NCI-H2227 (cell line): ENCODE results near the gene CRCP.

Source experiments
- DNase-seq: peaks from one replicate; lab custom pipeline; 2025; ENCODE audit not compliant: unreplicated experiment; lab: John Stamatoyannopoulos, UW

The CRCP gene

GRCh38 chr7:66186991-66187390 lies 72.3 kb downstream of the CRCP start:
- no peak for DNase-seq

- no peak for DNase-seq
These were observed 73.3 kb downstream of the CRCP start for GRCh38 chr7:66187905-66188304.

- no peak for DNase-seq
These were observed 74.0 kb downstream of the CRCP start for GRCh38 chr7:66188645-66189044.

GRCh38 chr7:66189695-66190503 lies 75.3 kb downstream of the CRCP start:
- DNase-seq: no peak

- no peak for DNase-seq
These were observed 75.8 kb downstream of the CRCP start for GRCh38 chr7:66190504-66190857.

GRCh38 chr7:66193146-66193725 lies 78.6 kb downstream of the CRCP start:
- no peak for DNase-seq

GRCh38 chr7:66198469-66198868 lies 83.8 kb downstream of the CRCP start:
- DNase-seq: no peak

- DNase-seq: no peak
These were observed 84.3 kb downstream of the CRCP start for GRCh38 chr7:66198956-66199355.

GRCh38 chr7:66202441-66202840 lies 87.8 kb downstream of the CRCP start:
- DNase-seq: no peak
